GM21367 (cell line): Measurements from ENCODE around the gene MYLK4.

Experiments used
- ATAC-seq: cut with Tn5 transposase; IDR thresholded peaks from one replicate; pipeline ENCODE4 v1.9.1; 2021; ENCODE audit not compliant: unreplicated experiment

MYLK4 gene

GRCh38 chr6:2710412-2710811, 40.3 kb downstream of the MYLK4 start:
- no peak for ATAC-seq

- no peak for ATAC-seq
Observed at GRCh38 chr6:2708456-2708855, 42.3 kb downstream of the MYLK4 start.

- no peak for ATAC-seq
Observed at GRCh38 chr6:2706558-2706957, 44.2 kb downstream of the MYLK4 start.

DNA sequence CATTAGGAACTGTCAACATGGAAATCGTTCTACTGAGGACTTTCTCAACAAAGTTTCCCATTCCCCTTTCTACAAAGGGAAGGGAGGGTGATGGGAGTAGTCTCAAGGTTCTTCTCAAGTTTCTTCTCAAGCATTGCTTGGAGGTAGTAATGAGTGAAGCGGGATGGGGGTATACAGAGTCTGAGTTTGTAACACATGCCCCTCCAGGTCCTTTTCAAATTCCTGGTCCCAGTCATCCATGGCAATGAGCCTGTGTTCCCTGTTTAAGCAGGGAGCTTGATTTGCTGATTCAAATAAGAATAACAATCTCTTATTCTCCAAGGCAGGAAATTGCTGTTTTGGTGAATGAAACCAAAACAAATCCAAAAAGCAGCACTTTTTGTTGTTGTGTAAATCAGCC, 45.5 kb downstream of the MYLK4 start:
- ATAC-seq, result no peak

GRCh38 chr6:2697291-2697690, 53.4 kb downstream of the MYLK4 start:
- no peak for ATAC-seq

- no peak for ATAC-seq
Observed at GRCh38 chr6:2695454-2696095, 55.1 kb downstream of the MYLK4 start.

- ATAC-seq, result no peak
Observed at GRCh38 chr6:2693231-2693630, 57.5 kb downstream of the MYLK4 start.

- no peak for ATAC-seq
Observed at GRCh38 chr6:2688401-2689064, 62.2 kb downstream of the MYLK4 start.

DNA sequence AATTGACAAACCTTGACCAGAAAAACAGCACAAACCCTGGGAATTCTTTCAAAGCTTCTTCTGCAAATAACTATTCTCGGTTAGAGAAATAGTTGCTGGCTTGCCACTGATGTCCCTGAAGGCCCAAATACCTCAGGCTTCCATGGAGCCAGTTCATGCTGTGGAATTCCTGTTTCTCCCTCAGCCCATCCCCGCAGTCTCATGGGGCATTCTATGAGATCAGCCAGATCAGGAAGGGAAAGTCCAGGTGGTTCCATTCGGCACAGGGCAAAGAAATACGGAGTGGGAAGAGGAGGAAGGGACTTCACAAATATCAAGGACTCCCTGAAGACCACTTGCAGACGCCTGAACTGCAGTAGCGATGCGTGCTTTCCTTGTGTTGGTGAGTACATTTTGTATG, 63.3 kb downstream of the MYLK4 start:
- no peak for ATAC-seq

DNA sequence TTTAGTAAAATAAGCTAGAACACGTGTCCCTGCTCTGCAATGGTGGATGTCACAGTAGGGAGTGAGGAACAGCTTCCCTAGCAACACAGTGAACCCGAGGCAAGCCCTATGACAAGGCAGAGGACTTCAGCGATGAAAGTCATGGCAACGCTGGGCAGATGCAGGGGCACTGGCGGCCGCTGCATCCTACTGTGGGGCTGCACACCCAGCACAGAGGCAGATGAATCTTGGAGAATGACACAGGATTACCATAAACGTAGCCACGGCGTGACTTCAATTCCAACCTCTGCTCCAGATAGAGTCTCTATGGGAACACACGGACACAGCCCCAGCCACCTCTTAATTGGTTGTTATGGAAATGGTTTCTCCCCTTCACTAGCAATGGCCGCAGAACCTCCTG, 64.2 kb downstream of the MYLK4 start:
- ATAC-seq, result no peak

- ATAC-seq, result no peak
Observed at GRCh38 chr6:2684766-2685754, 65.7 kb downstream of the MYLK4 start.

DNA sequence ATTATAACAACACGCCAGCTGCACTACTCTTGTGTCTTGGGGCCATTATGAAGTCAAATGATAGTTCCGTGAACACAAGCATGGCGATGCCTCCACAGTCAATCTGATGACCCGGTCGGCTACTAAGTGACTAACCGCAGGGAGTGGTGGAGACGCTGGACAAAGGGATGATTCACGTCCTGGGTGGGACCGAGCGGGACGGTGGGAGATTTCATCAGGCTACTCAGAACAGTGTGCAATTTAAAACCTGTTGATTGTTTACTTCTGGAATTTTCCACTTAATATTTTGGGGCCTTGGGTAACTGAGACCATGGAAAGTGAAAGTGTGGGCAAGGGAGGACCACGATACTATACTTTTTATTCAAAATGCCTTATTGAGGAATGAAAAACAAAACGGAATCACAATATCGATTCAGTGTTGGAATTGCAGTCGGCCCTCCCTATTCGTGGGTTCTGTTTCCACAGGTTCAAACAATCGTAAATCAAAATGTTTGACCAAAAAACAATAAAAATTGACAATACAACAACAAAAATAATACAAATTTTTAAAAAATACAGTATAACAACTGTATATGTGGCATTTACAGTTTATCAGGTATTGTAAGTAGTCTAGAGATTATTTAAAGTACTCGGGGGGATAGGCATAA, 66.5 kb downstream of the MYLK4 start:
- no peak for ATAC-seq

DNA sequence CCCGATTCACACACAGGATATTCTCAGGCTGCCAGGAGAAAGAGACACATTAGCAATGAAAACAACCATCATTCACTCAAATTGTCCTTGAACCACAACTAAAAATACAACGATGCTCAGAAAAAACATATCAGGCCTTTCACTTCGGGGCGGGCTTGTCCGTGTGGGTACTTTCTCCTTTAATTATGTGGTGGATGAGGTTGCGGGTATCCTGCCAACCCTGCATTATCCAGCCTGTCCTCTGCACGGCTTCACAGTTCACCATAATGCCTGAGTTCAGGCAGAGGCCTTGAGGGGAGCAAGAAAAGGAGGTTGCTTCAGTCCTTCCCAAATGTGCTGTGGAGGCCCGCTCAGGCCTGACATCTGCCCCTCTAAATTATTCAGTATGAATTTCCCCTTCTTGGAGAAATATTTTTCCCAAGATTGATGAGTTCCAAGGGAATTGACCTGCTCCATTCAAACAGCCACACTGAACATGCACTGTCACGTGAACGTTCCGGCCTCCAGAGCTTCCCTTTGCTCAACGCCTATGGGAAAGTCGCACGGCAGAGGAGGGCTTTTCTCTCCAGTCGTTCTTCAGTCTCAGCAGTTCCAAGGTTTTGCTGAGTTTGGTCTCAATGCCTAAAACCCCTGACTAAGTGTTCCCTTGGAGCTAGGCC, 70.3 kb downstream of the MYLK4 start:
- no peak for ATAC-seq

- ATAC-seq, result no peak
Observed at GRCh38 chr6:2677080-2677593, 73.6 kb downstream of the MYLK4 start.

GRCh38 chr6:2676048-2676447, 74.7 kb downstream of the MYLK4 start:
- ATAC-seq, result no peak

DNA sequence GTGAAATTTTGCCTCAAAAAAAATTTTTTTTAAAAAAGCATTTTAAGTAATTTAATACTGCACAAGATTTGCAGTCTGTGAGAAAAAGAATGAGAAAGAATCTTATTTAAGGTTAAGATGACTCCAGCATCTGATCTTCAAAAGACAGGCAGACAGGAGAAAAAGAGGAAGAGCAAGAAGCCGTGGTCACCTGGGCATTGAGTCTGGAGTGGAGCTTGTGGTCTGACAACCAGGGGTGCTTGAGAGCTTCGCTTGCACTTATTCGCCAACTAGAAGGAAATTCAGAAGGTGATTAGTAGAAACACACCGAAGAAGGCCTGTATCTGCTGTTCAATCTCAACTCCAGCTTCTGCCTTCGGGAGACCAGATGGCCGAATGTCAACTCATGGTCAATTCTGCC, 75.9 kb downstream of the MYLK4 start:
- ATAC-seq, result no peak

DNA sequence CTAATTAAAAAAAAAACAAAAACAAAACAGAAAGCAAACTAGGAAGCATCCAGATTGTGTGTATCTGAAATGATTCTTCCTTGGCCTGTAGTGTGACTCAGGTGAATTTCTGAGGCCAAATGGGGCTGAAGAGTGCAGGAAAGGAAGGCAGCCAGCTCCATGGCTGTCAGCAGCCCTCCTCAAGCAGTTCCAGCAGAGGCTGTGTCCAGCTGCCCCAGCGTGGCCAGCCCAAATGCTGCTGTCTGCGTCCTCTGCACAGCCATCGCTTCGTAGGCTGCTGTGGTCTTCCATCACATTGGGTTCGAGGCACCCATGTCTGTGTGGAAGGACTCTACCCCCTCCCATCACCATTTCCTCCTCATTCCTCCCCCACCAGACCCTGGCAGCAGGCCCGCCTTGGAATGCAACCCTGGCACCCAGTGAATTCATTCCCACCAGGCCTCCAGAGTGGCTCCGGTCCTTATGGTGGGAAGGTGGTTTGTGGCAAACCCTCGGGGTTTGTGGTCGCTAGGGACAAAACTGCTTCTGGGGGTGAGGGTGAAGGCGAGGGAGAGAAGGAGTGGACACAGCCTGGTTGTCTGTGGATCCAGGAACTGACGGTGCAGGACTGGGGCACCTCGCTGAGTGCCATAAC, 81.5 kb downstream of the MYLK4 start:
- ATAC-seq, result no peak

DNA sequence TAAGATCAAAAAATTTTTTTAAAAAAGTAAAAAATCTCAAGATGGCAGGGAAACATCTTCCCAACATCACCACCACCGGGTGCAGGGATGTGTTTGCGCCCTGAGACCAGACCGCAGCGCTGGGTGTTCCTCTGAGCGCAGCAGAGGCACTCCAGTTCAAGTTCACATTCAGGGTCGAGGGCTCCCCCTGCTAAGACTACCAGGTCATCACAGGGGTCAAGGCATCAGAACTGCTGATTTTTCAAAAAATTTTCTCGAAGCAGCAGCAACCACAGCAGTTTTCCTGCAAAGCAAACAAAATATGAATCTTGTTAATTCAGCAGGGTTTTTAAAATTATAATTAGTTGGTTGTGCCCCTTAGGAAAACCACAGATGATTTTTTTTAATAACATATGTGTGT, 83.1 kb downstream of the MYLK4 start:
- ATAC-seq, result no peak

GRCh38 chr6:2666906-2667575, 83.7 kb downstream of the MYLK4 start:
- ATAC-seq, result no peak
